ENCODE data around the gene ZNF827. TPM values are rescaled to one million over a fixed set of nuclear protein-coding genes. Genes with fewer than 3 reads are reported as not detected.

The ZNF827 gene
- total and polyA plus RNA-seq, 2 of the 13 experiments (the other 11 are each of a cell fraction or from before 2014, with no cell fraction given): 2.8 TPM

GRCh38 chr4:145878501-145879435, 59.9 kb downstream of the ZNF827 start (continued):
- TF ChIP-seq HNF1B (CRISPR knock-in tag; IDR thresholded peaks at IDR 0.05) (no peak), ZNF674 (CRISPR knock-in tag; IDR thresholded peaks at IDR 0.05; ENCODE audit: low read depth) (no peak)

- no TSS peak for BruUV-seq (replicated peaks)
- intact Hi-C loops (cut with micrococcal nuclease; ENCODE audit: unreplicated experiment): no loop called here
- no peaks in the 10 kb centered on the region for H3K9me3 ChIP-seq (ENCODE audit: low read length)
- no peak overlapping the region for H3K27ac ChIP-seq (ENCODE audit: extremely low read length, insufficient read depth, low read length)
- no peak overlapping the region for H3K4me3 ChIP-seq (replicated peaks in 1 of 3; ENCODE audit: insufficient read depth in 1 of 3, low read depth in 2 of 3, low read length in 3 of 3)
- no peak overlapping the region for H2AFZ ChIP-seq (ENCODE audit: low read length)
- DNase-seq (ENCODE audit: low spot score) (no peak), FAIRE-seq (no peak), ATAC-seq (no peak)
- H3K36me3 ChIP-seq (replicated peaks in 1 of 2; ENCODE audit: control insufficient read depth in 1 of 2, insufficient read depth in 2 of 2, low read length in 2 of 2): peaks cover 3 to 9% of the 10 kb centered on the region in 2 experiments; a peak in 4 of 5 replicates
- POLR2A ChIA-PET: no interaction called here
- H3K27me3 ChIP-seq (ENCODE audit: control insufficient read depth in 1 of 2, insufficient read depth in 2 of 2, low read length in 2 of 2): no peaks in the 10 kb centered on the region
- in situ Hi-C loops (cut with HindIII; ENCODE audit: extremely low pct_ligation_motif_present, low pct_unique_long_range_greater_than_20kb): no loop called here
- H3K9ac ChIP-seq (ENCODE audit: insufficient read depth, low read depth, low read length): no peak overlapping the region
- no peak for TF ChIP-seq STAT5B (CRISPR knock-in tag; IDR thresholded peaks at IDR 0.05)
- TF ChIP-seq ZNF766 (CRISPR knock-in tag; IDR thresholded peaks at IDR 0.05; ENCODE audit: borderline replicate concordance): no peak
- no peak for TF ChIP-seq TARDBP (CRISPR knock-in tag; IDR thresholded peaks at IDR 0.05)
- no peak for TF ChIP-seq ZBTB25 (CRISPR knock-in tag; IDR thresholded peaks at IDR 0.05)
- no peaks in the 10 kb centered on the region for H3K79me2 ChIP-seq (ENCODE audit: insufficient read depth, low read length)
- no peaks in the 10 kb centered on the region for H3K4me1 ChIP-seq (ENCODE audit: insufficient read depth, low read length)
- WGBS (ENCODE audit: low lambda C conversion rate): 95% methylated on average over 2 of the region's 2 CpGs
- CTCF ChIA-PET (ENCODE audit: low intra/inter-chr PET ratio, low total read pairs): no interaction called here
- no peaks in the 10 kb centered on the region for H4K20me1 ChIP-seq (ENCODE audit: insufficient read depth, low read length)
- no peak overlapping the region for H3K4me2 ChIP-seq (ENCODE audit: low read depth, low read length)
Measured at GRCh38 chr4:145876531-145877180, 62.0 kb downstream of the ZNF827 start.

Data from HepG2 (cell line).